Measurements from ENCODE around the gene ZNF326. TPM values are rescaled to one million over a fixed set of nuclear protein-coding genes. Genes with fewer than 3 reads are reported as not detected.

ZNF326 gene
- total RNA-seq, 1 experiment from 2014 or later = 60.1 TPM

DNA sequence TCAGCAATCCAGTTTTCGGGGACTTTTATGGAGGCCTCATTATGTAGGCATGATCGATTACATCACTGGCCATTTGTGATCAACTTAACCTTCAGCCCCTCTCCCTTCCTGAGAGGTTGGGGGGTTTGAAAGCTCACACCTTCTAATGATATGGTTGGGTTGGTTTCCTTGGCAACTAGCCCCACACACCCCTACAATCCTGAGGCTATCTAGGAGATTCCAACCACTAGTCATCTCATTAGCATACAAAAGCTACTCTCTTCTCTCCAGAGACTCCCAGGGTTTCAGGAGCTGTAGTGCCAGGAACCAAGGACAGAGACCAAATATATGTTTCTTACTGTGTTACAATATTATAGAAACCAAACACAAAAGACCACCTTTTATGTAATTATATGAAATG, 35.2 kb upstream of the ZNF326 start:
- POLR2A ChIA-PET (ENCODE audit: low non-redundant PET) = no interaction called here
- DNase-seq (ENCODE audit: low spot score) = no peak
- H3K27me3 ChIP-seq (replicated peaks; ENCODE audit: insufficient read depth, low read depth, low read length, poor library complexity) = no peaks in the 10 kb centered on the region
- CTCF ChIA-PET = no interaction called here
- peaks cover 7% of the 10 kb centered on the region for H3K4me1 ChIP-seq (ENCODE audit: insufficient read depth, low read length, poor library complexity, severe bottlenecking)
- no peak overlapping the region for H3K27ac ChIP-seq (ENCODE audit: low read depth, low read length, poor library complexity, severe bottlenecking)
- TF ChIP-seq, protein P1, sequence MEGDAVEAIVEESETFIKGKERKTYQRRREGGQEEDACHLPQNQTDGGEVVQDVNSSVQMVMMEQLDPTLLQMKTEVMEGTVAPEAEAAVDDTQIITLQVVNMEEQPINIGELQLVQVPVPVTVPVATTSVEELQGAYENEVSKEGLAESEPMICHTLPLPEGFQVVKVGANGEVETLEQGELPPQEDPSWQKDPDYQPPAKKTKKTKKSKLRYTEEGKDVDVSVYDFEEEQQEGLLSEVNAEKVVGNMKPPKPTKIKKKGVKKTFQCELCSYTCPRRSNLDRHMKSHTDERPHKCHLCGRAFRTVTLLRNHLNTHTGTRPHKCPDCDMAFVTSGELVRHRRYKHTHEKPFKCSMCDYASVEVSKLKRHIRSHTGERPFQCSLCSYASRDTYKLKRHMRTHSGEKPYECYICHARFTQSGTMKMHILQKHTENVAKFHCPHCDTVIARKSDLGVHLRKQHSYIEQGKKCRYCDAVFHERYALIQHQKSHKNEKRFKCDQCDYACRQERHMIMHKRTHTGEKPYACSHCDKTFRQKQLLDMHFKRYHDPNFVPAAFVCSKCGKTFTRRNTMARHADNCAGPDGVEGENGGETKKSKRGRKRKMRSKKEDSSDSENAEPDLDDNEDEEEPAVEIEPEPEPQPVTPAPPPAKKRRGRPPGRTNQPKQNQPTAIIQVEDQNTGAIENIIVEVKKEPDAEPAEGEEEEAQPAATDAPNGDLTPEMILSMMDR (conservative IDR thresholded peaks at IDR 0.05; ENCODE audit: low read depth, low read length) = no peak
- no peak for TF ChIP-seq EZH2 (IDR thresholded peaks at IDR 0.05; ENCODE audit: borderline replicate concordance, low read depth, low read length, poor library complexity, severe bottlenecking)
- no peak overlapping the region for H3K4me3 ChIP-seq (ENCODE audit: low read depth, low read length, poor library complexity, severe bottlenecking)
- no TSS peak for BruUV-seq (replicated peaks)
- intact Hi-C loops (cut with micrococcal nuclease; ENCODE audit: unreplicated experiment) = no loop called here
- H3K9me3 ChIP-seq (ENCODE audit: low read depth, low read length, poor library complexity, severe bottlenecking) = no peaks in the 10 kb centered on the region
- no peaks in the 10 kb centered on the region for H3K36me3 ChIP-seq (ENCODE audit: insufficient read depth, low read length, poor library complexity, severe bottlenecking)

- CTCF ChIA-PET = no interaction called here
- POLR2A ChIA-PET (ENCODE audit: low non-redundant PET) = no interaction called here
Observed at GRCh38 chr1:89962024-89962741, 32.7 kb upstream of the ZNF326 start.

GRCh38 chr1:89962742-89963075, 32.2 kb upstream of the ZNF326 start:
- ChIA-PET CTCF (no interaction called here), POLR2A (ENCODE audit: low non-redundant PET) (no interaction called here)
- Histone ChIP-seq H3K27me3 (replicated peaks; ENCODE audit: insufficient read depth, low read depth, low read length, poor library complexity) (no peaks in the 10 kb centered on the region), H3K4me1 (ENCODE audit: insufficient read depth, low read length, poor library complexity, severe bottlenecking) (peaks cover 7% of the 10 kb centered on the region), H3K36me3 (ENCODE audit: insufficient read depth, low read length, poor library complexity, severe bottlenecking) (no peaks in the 10 kb centered on the region), H3K9me3 (ENCODE audit: low read depth, low read length, poor library complexity, severe bottlenecking) (no peaks in the 10 kb centered on the region), H3K27ac (ENCODE audit: low read depth, low read length, poor library complexity, severe bottlenecking) (no peak overlapping the region), H3K4me3 (ENCODE audit: low read depth, low read length, poor library complexity, severe bottlenecking) (no peak overlapping the region)
- BruUV-seq (replicated peaks) = no TSS peak
- no peak for TF ChIP-seq EZH2 (IDR thresholded peaks at IDR 0.05; ENCODE audit: borderline replicate concordance, low read depth, low read length, poor library complexity, severe bottlenecking)
- TF ChIP-seq, protein P1 (conservative IDR thresholded peaks at IDR 0.05; ENCODE audit: low read depth, low read length) = no peak
- intact Hi-C loops (cut with micrococcal nuclease; ENCODE audit: unreplicated experiment) = no loop called here
- peak; percentile 42 for DNase-seq (ENCODE audit: low spot score)

More at GRCh38 chr1:89962024-89962741, 32.7 kb upstream of the ZNF326 start:
- no peak overlapping the region for H3K27ac ChIP-seq (ENCODE audit: low read depth, low read length, poor library complexity, severe bottlenecking)
- no peak for DNase-seq (ENCODE audit: low spot score)
- intact Hi-C loops (cut with micrococcal nuclease; ENCODE audit: unreplicated experiment) = no loop called here
- no peaks in the 10 kb centered on the region for H3K9me3 ChIP-seq (ENCODE audit: low read depth, low read length, poor library complexity, severe bottlenecking)
- TF ChIP-seq EZH2 (IDR thresholded peaks at IDR 0.05; ENCODE audit: borderline replicate concordance, low read depth, low read length, poor library complexity, severe bottlenecking) = no peak
- TF ChIP-seq, protein P1 (conservative IDR thresholded peaks at IDR 0.05; ENCODE audit: low read depth, low read length) = no peak
- BruUV-seq (replicated peaks) = no TSS peak
- H3K36me3 ChIP-seq (ENCODE audit: insufficient read depth, low read length, poor library complexity, severe bottlenecking) = no peaks in the 10 kb centered on the region
- H3K4me3 ChIP-seq (ENCODE audit: low read depth, low read length, poor library complexity, severe bottlenecking) = no peak overlapping the region
- peaks cover 7% of the 10 kb centered on the region for H3K4me1 ChIP-seq (ENCODE audit: insufficient read depth, low read length, poor library complexity, severe bottlenecking)
- H3K27me3 ChIP-seq (replicated peaks; ENCODE audit: insufficient read depth, low read depth, low read length, poor library complexity) = no peaks in the 10 kb centered on the region
